HG03159 (cell line): Measurements from ENCODE around the gene MAP3K4.
A peak's percentile ranks its signal among the peaks of the same experiment; 100 is the strongest.

Experiments
- ATAC-seq: cut with Tn5 transposase; IDR thresholded peaks from one replicate; pipeline ENCODE4 v1.9.1; 2021; ENCODE audit warnings: mild to moderate bottlenecking, moderate library complexity; ENCODE audit not compliant: unreplicated experiment

MAP3K4 gene

DNA sequence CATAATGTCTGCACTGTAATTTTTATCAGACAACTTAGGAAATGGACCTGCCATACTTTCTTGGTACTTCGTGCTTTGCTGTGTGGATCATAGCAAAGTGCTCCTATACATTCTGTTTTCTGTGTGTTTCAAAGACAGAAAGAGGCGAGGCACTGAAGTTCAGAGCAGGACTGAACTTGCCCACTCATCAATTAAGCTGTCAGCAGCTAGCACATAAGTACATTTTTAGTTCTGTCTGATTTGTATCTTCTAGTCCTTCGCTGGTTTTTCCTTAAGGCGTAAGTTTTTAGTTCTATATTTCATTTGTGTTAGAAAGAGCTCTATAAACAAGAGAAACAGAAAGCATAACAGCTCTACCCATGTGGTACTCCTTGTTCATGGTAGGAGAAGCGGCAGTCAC is 42.1 kb downstream of the MAP3K4 start:
- ATAC-seq = no peak

DNA sequence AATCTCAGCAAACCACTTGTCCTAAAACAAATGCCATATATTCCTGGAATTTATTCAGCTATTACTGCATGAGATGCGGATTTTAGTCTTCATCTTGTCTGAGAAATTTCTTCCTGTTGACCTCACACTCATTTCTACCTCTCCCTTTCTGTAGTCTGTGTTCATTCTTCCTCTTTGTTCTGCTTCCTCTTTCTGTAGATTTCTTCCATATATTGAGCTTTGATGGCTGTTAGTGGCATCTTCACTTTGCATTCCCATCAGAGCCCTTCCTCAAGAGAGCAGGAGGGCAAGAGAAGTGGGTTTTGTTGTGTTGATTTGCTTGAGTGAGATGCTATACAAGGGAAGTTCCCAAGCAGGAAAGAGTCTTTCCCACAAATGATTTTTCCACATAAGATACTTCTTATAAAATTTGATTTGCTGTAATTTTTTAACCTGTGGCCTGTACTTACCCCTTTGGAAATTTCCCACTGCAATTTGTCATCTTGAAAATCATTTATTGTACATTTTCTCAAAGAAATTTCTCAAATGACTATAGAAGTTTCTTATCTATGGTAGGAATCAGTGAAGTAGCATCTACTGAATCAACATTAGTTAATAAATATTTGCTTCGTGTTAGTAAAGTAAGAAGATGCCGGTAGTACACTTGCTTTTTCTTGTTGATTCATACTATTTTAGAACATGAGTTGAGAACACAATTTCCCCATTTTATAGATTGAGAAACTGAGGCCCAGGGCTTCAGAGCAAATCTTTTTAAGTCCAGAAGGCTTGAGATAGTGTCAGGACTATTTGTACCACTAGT is 43.8 kb downstream of the MAP3K4 start:
- ATAC-seq = peak; percentile 39

- ATAC-seq = no peak
These were observed 44.4 kb downstream of the MAP3K4 start for GRCh38 chr6:161035981-161036263.

- no peak for ATAC-seq
These were observed 46.3 kb downstream of the MAP3K4 start for GRCh38 chr6:161037873-161038228.

DNA sequence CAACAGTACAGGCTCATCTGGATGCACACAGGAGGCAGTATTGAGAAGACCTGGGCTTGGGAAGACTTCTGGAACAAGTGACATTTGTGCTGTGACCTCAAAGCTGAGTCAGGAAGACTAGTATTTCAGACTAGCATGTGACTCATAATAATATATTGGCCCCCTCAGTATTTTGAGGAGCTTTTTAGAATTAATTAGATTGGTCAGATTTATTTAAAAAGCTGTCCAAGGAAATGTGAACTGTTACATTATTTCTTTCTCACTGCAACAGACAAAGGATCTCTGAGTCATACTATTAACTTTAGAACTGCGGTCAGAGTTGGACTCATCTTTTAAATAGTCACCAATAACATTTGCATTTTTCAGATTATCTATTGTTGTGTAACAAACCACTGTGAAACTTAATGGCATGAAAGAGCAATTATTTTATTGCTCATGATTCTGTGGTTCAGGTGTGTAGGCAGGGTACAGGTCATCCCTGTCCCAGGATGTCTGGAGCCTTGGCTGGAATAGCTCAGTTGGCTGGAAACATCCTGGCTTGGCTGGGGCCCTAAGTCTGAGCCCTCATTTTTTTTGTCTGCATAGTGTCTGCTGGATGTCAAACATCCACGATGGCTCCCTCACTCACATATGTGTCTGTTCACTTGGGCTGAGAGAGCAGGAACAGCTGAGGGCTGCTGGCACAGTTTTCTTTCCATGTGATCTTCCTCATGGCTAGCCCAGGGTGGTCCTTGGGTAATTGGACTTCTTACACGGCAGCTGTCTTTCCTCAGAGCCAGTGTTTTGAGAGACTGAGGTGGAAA is 46.9 kb downstream of the MAP3K4 start:
- peak; percentile 95 for ATAC-seq

DNA sequence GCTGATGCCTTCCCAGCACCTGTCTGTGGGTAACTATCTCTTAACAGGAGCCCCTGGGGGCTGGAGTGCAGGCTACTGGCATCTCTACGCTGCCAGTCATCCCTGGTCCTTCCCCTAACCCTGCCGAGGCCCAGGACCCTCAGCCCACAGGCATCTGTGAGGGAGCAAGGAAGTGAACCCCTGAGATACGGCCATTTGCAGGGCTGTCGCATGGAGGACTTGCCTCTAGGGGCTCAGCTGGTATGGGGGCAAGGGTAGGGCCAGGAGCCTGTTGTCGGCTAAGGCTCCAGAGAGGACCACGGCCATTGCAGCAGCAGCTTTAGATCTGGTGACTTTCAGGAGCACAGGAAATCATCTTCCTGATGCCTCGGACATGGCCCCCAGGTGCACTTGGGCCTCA is 49.7 kb downstream of the MAP3K4 start:
- no peak for ATAC-seq

- ATAC-seq = no peak
These were observed 52.8 kb downstream of the MAP3K4 start for GRCh38 chr6:161044335-161044734.

DNA sequence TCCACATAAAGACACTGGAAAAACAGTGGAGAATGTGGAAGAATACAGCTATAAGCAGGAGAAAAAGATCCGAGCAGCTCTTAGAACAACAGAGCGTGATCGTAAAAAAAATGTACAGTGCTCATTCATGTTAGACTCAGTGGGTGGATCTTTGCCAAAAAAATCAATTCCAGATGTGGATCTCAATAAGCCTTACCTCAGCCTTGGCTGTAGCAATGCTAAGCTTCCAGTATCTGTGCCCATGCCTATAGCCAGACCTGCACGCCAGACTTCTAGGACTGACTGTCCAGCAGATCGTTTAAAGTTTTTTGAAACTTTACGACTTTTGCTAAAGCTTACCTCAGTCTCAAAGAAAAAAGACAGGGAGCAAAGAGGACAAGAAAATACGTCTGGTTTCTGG is 57.1 kb downstream of the MAP3K4 start:
- ATAC-seq = no peak

GRCh38 chr6:161050134-161050765 is 58.7 kb downstream of the MAP3K4 start:
- ATAC-seq = no peak

DNA sequence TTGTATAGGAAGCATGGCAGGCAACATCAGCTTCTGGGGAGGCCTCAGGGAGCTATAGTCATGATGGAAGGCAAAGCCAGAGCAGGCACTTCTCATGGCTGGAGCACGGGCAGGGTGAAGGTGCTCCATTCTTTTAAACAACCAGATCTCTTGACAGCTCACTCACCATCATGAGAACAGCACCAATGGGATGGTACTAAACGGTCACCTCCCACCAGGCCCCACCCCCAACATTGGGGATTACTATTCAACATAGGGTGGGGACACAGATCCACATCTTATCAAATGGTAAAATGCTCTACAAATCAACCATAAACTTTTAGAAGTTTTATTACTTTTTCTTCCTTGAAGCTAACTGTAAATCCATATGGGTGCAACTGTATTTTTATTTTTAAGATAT is 61.5 kb downstream of the MAP3K4 start:
- ATAC-seq = no peak

DNA sequence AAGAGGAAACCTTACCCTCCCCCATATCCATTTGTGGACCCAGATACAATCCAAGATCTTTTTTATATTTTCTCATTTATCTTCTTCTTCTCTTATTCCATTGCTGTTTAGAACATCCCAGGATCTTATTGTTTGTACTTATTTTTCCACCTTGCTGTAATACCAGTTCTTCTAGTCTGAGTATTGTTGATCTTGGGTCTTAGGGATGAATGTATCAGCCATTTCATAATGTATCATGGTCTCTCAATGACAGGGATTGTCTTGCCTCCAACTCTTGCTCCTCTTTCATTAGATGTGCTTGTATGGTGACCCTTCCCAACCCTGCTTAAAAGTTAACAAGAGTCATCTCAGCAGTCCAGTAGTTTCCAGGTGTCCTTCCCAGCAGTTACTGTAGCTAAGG is 63.3 kb downstream of the MAP3K4 start:
- ATAC-seq = no peak

DNA sequence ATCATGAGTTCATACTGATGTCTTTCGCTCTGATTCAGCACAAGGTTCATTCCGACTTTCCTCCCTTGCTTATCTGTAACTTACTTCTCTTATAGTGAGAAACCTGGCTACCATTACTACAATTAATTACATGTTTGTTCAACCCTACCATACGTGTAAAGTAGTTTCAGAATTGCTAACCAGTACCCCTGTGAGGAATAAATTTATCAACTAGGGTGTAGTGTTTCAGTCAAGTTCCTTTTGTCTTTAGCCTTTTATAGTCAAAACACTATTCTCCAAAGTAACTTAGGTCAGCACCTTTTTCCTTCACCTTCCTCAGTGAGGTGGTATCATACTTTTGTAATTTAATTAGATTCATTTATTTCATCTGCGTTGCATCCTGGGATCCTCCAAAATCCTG is 64.9 kb downstream of the MAP3K4 start:
- ATAC-seq = no peak

DNA sequence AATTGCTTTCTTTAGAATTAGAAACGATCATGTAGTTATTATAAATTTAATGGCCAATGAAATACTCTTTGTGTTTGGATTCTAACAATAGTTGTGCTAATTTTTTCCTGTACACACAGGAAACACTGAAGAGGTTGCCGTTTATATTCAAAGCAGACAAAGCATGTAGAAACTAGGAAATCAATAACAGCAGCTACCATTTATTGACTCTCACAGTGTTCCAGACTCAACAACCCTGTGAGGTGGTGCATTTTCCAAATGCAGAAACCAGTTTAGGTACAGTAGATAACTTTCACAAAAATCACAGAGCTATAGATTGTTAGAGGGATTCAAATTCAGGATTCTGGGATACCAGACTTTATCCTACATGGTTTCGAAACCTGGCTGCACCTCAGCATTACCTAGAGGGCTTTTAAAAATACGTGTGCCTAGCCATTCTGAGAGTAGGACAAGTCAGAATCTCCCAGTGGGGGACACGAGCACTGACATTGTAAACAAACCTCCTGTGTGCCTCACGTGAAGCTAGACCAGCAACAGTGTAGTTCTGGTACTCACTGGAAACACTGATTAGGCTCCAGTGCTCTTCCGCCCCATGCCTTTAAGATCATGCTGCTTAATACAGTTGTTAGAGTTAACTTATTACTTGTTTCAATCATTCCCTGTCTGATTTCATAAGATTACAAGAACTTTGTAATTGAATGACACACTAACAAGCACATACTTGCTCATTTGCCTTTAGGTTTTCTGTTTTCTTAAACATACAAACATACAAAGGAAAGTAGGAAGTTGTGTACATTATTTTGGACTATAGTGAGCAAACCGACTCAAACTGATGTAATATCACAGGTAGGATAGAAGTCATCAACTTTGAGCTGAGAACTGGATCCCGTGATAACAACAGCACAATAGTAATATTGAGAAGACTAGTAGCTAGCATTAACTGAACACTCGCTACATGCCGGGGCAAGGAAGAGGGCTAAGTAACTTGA is 65.8 kb downstream of the MAP3K4 start:
- ATAC-seq = no peak

- no peak for ATAC-seq
These were observed 67.2 kb downstream of the MAP3K4 start for GRCh38 chr6:161058741-161059140.

DNA sequence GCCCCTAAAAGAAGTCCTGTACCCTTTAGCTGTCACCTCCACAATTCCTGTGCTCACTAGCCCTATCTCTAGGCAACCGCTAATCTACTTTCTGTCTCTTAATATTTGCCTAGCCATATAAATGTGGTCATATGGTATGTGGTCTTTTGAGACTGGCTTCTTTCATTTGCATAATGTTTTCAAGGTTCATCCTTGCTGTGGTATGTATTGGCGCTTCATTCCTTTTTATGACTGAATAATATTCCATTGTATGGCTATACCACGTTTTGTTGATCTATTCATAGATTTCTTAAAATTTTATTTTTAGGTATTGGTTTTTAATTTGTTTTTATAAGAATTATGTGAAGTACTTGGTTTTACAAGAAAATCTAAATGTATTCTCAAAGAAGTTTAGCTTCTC is 70.0 kb downstream of the MAP3K4 start:
- ATAC-seq = no peak

DNA sequence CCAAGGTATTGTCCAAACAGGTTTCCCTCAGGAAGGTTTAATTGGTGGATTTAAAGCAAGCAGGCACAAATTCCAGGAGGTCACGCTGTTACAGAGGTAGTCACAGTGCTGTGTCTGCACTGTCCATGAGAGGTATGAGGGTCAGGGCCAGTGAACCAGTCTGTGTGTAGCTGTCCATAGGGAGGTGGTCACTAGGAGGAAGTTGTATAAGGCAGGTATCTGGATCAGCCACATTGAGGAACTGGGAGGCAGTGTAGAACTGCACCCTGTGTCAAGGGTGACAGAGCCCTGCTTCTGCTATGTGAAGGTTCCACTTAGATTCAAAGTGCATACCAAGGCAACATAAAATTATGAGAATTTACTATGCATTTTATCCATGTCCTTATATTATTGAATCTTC is 73.3 kb downstream of the MAP3K4 start:
- no peak for ATAC-seq

DNA sequence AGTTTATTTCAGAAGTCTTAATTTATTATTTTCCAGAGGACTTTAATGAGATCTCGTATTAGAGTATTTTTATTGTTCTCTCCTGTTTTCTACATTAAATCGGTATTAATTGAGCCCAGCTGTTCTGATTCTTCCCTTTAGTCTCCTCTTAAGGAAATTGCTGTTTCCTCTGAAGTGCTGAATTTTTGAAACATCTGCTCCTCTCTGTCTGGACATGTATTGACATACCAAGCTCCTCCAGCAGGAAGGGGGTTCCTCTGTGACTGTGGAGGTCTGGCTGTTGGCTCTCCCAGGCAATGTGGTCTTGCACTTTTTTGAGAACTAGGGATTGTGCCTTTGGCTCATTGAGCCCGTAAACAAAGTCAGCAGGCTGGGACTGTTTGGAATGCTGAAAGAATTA is 74.9 kb downstream of the MAP3K4 start:
- no peak for ATAC-seq

GRCh38 chr6:161067749-161068148 is 76.2 kb downstream of the MAP3K4 start:
- ATAC-seq = no peak

- ATAC-seq = no peak
These were observed 76.8 kb downstream of the MAP3K4 start for GRCh38 chr6:161068321-161068741.

GRCh38 chr6:161073930-161074329 is 82.4 kb downstream of the MAP3K4 start:
- no peak for ATAC-seq
